Activated B cell treated with CpG ODN at 0.5 μM for 24 hours (primary cell): ENCODE data around the gene RIMBP2. TPM values are rescaled to one million over a fixed set of nuclear protein-coding genes. Genes with fewer than 3 reads are reported as not detected.

Experiments used
- ATAC-seq: fragments of 200-7000 bp; cut with Tn5 transposase; one replicate; pipeline ENCODE4 v1.10.0; 2021; ENCODE audit warnings: low read depth, mild to moderate bottlenecking, moderate library complexity
- CTCF ChIA-PET: fragments of 350-600 bp; sonication (Branson Sonifier 250); formaldehyde crosslinking; loops from one replicate; lab custom pipeline; 2021; ENCODE audit warnings: antibody characterized with exemption; lab: Charles Lee
- POLR2A ChIA-PET: fragments of 350-600 bp; sonication (Branson Sonifier 250); formaldehyde crosslinking; loops from one replicate; lab custom pipeline; 2021; ENCODE audit warnings: antibody characterized with exemption; lab: Charles Lee
- DNase-seq: peaks from one replicate; pipeline ENCODE4 v3.0.0; 2022
- H3K27ac Mint-ChIP-seq: one replicate; pipeline ENCODE4 v1.8.0; 2020; ENCODE audit warnings: mixed read lengths
- H3K27me3 Mint-ChIP-seq: one replicate; pipeline ENCODE4 v1.8.0; 2021; ENCODE audit warnings: mixed read lengths
- H3K36me3 Mint-ChIP-seq: one replicate; pipeline ENCODE4 v1.8.0; 2021; ENCODE audit warnings: low read depth, mixed read lengths
- H3K4me1 Mint-ChIP-seq: one replicate; pipeline ENCODE4 v1.8.0; 2021; ENCODE audit warnings: mixed read lengths
- H3K4me3 Mint-ChIP-seq: one replicate; pipeline ENCODE4 v1.8.0; 2020; ENCODE audit warnings: mild to moderate bottlenecking, mixed read lengths
- H3K9me3 Mint-ChIP-seq: one replicate; pipeline ENCODE4 v1.8.0; 2020; ENCODE audit warnings: mixed read lengths
- intact Hi-C: fragments of 100-400 bp; cut with micrococcal nuclease; formaldehyde crosslinking; loops from one replicate; pipeline ENCODE4 v1.15.1; 2024
- total RNA-seq: library from RNA; stranded (reverse); gene quantifications from 2 replicates; pipeline ENCODE4 v1.2.3, GENCODE V29; 2022
- TF ChIP-seq, protein P1 (sequence below): fragments of 200-600 bp; IDR thresholded peaks from one replicate; pipeline ENCODE4 v1.8.0; 2022; ENCODE audit warnings: antibody characterized with exemption, mild to moderate bottlenecking

Gene RIMBP2
- total RNA-seq, 1 donor from 2014 or later: not detected

GRCh38 chr12:130687190-130687589 is 28.9 kb downstream of the RIMBP2 start:
- ChIA-PET POLR2A (no interaction called here), CTCF (no interaction called here)
- intact Hi-C loops: no loop called here
- TF ChIP-seq, protein P1, sequence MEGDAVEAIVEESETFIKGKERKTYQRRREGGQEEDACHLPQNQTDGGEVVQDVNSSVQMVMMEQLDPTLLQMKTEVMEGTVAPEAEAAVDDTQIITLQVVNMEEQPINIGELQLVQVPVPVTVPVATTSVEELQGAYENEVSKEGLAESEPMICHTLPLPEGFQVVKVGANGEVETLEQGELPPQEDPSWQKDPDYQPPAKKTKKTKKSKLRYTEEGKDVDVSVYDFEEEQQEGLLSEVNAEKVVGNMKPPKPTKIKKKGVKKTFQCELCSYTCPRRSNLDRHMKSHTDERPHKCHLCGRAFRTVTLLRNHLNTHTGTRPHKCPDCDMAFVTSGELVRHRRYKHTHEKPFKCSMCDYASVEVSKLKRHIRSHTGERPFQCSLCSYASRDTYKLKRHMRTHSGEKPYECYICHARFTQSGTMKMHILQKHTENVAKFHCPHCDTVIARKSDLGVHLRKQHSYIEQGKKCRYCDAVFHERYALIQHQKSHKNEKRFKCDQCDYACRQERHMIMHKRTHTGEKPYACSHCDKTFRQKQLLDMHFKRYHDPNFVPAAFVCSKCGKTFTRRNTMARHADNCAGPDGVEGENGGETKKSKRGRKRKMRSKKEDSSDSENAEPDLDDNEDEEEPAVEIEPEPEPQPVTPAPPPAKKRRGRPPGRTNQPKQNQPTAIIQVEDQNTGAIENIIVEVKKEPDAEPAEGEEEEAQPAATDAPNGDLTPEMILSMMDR: no peak
- no peak for ATAC-seq
- no peaks in the 10 kb centered on the region for H3K4me1 Mint-ChIP-seq
- H3K27ac Mint-ChIP-seq: no peak overlapping the region
- H3K9me3 Mint-ChIP-seq: no peaks in the 10 kb centered on the region
- no peak for DNase-seq
- no peaks in the 10 kb centered on the region for H3K36me3 Mint-ChIP-seq
- H3K27me3 Mint-ChIP-seq: peaks cover 12% of the 10 kb centered on the region
- no peak overlapping the region for H3K4me3 Mint-ChIP-seq

GRCh38 chr12:130686511-130686991 is 29.5 kb downstream of the RIMBP2 start:
- no peak overlapping the region for H3K27ac Mint-ChIP-seq
- ATAC-seq (no peak), DNase-seq (no peak)
- no peaks in the 10 kb centered on the region for H3K36me3 Mint-ChIP-seq
- no peaks in the 10 kb centered on the region for H3K4me1 Mint-ChIP-seq
- H3K9me3 Mint-ChIP-seq: no peaks in the 10 kb centered on the region
- ChIA-PET POLR2A (no interaction called here), CTCF (no interaction called here)
- H3K4me3 Mint-ChIP-seq: no peak overlapping the region
- intact Hi-C loops: no loop called here
- TF ChIP-seq, protein P1: no peak
- H3K27me3 Mint-ChIP-seq: peaks cover 12% of the 10 kb centered on the region

DNA sequence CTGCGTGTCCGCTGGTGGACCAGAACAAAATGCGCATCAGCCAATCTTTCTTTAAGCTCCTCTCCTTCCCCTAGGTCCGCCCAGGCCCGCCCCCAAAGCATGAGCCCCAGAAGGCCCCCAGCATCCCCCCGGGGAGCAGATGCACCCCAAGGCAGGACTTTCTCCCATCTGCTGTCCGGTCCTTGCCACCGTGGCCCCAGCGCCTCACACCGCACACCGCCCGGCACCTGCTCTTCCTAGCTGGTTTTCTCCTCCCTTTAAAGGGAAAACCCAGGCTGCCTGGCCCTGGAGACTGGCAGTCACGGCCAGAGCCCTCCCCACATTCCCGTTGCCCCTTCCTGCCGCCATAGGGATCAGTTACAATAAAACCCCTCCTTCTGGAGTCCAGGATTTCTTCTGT is 30.2 kb downstream of the RIMBP2 start:
- no peaks in the 10 kb centered on the region for H3K36me3 Mint-ChIP-seq

GRCh38 chr12:130685250-130685787 is 30.8 kb downstream of the RIMBP2 start:
- ATAC-seq (no peak), DNase-seq (no peak)
- POLR2A ChIA-PET: no interaction called here
- Mint-ChIP-seq H3K27ac (no peak overlapping the region), H3K4me3 (no peak overlapping the region), H3K9me3 (no peaks in the 10 kb centered on the region), H3K36me3 (no peaks in the 10 kb centered on the region), H3K4me1 (no peaks in the 10 kb centered on the region), H3K27me3 (peaks cover 12% of the 10 kb centered on the region)
- intact Hi-C loops: no loop called here
- TF ChIP-seq, protein P1: no peak
- CTCF ChIA-PET: no interaction called here

More for the DNA sequence above, 30.2 kb downstream of the RIMBP2 start:
- Mint-ChIP-seq H3K9me3 (no peaks in the 10 kb centered on the region), H3K27me3 (peaks cover 12% of the 10 kb centered on the region), H3K4me1 (no peaks in the 10 kb centered on the region), H3K4me3 (no peak overlapping the region), H3K27ac (no peak overlapping the region)
- TF ChIP-seq, protein P1: no peak
- ChIA-PET POLR2A (no interaction called here), CTCF (no interaction called here)
- intact Hi-C loops: no loop called here
- no peak for ATAC-seq
- no peak for DNase-seq

DNA sequence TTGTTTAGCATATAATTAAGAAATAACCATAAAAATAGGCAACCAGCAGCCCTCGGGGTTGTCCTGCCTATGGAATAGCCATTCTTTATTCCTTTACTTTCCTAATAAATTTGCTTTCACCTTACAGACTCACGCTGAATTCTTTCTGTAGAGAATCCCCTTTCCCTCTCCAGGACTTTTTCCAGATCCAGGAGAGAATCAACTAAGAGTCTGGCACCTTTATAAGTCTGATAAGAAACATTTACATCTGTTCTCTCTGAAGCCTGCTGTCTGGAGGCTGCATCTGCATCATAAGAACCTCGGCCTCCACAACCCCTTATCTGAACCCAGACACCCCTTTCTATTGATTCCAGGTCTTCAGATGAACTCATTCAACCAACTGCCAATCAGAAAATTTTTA is 32.3 kb downstream of the RIMBP2 start:
- Mint-ChIP-seq H3K36me3 (no peaks in the 10 kb centered on the region), H3K9me3 (no peaks in the 10 kb centered on the region), H3K4me3 (no peak overlapping the region), H3K27me3 (peaks cover 12% of the 10 kb centered on the region), H3K27ac (no peak overlapping the region), H3K4me1 (no peaks in the 10 kb centered on the region)
- TF ChIP-seq, protein P1: no peak
- ChIA-PET CTCF (no interaction called here), POLR2A (no interaction called here)
- DNase-seq (no peak), ATAC-seq (no peak)
- intact Hi-C loops: no loop called here
